ENCODE data around the gene STRIP1.

Gene STRIP1

DNA sequence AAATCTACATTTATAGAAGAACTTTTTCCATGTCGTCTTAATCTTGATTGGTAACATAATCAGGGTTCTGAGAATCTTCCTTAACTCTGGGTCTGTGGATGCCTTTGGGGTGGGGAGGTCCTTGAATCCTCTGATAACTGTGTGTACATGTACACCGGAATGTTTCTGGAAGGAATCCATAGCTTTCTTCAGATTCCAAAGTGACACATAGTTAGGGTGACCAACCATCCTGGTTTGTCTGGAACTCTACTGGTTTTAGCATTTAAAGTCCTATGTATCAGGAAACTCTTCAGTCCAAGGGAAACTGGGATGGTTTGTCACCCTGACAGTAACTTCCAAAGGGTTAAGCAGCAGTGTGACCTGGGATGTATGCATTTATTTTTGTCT lies 16.8 kb downstream of the STRIP1 start:
- Histone ChIP-seq H3K4me3 (ENCODE audit: low read length, poor library complexity, severe bottlenecking) (no peak overlapping the region), H2AFZ (ENCODE audit: low read length) (no peak overlapping the region), H3K79me2 (ENCODE audit: insufficient read depth, low read length) (no peaks in the 10 kb centered on the region), H3K4me1 (ENCODE audit: insufficient read depth, low read length, poor library complexity, severe bottlenecking) (no peaks in the 10 kb centered on the region), H3K4me2 (ENCODE audit: low read depth, low read length, poor library complexity, severe bottlenecking) (no peak overlapping the region), H3F3A (ENCODE audit: low read depth) (no peaks in the 10 kb centered on the region), H3K9me3 (ENCODE audit: insufficient read depth, low read depth, low read length) (no peaks in the 10 kb centered on the region), H3K36me3 (ENCODE audit: insufficient read depth, low read length) (peaks cover 98% of the 10 kb centered on the region; the same call in 1 of the 2 replicates), H3K9me2 (replicated peaks; ENCODE audit: low read depth, low read length) (no peaks in the 10 kb centered on the region), H3K27me3 (ENCODE audit: insufficient read depth, low read length, poor library complexity, severe bottlenecking) (no peaks in the 10 kb centered on the region), H3K9ac (ENCODE audit: low read depth, low read length, poor library complexity, severe bottlenecking) (no peak overlapping the region), H4K20me1 (ENCODE audit: insufficient read depth, low read length, poor library complexity, severe bottlenecking) (peaks cover 6% of the 10 kb centered on the region)
- TF ChIP-seq EZH2phosphoT487 (IDR thresholded peaks at IDR 0.05; ENCODE audit: borderline replicate concordance), result no peak

- H3K36me3 ChIP-seq (ENCODE audit: insufficient read depth, low read length), result peaks cover 86% of the 10 kb centered on the region; the same call in 1 of the 2 replicates
These were observed 19.4 kb downstream of the STRIP1 start for GRCh38 chr1:110053552-110054428.

DNA sequence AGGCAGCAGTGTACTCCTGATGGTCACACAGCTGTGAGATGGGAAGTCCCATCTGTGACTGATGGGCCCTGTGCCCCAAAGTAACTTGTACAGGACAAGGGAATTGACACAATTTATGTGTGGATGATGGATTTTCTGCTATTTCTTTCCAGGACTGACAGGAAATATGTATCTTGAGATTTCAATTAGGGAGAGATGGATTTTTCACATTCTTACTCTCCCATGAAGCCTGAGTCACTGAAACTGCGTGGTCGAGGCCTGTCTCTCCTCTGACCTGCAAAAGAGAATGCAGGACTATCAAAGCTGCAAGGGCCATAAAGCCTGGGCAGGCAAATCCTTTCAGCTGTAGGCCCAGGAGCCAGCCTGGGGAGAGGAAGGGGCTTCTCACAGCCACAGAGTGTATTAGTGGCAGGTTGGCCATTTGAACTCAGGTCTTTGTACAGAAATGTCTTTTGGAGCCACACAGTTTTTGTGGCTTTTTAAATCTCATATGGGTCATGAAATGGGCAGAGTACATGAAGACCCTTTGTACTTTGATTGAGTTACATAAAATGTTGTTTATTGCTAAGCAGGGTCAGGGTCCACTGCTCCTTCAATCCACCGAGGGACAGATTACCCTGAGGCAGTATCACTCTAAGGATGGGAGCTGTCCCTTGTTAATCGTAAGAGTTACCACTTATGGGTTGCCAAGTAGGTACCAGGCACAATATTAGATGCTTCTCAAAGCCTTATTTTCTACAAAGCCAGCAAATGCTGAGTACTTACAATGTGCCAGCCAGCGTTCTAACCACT lies 21.3 kb downstream of the STRIP1 start:
- Histone ChIP-seq H3K36me3 (ENCODE audit: insufficient read depth, low read length) (peaks cover 67% of the 10 kb centered on the region; the same call in 1 of the 2 replicates), H3K9me3 (ENCODE audit: insufficient read depth, low read depth, low read length) (no peaks in the 10 kb centered on the region), H4K20me1 (ENCODE audit: insufficient read depth, low read length, poor library complexity, severe bottlenecking) (peaks cover 6% of the 10 kb centered on the region)

More at GRCh38 chr1:110053552-110054428, 19.4 kb downstream of the STRIP1 start:
- H3K79me2 ChIP-seq (ENCODE audit: insufficient read depth, low read length), result no peaks in the 10 kb centered on the region
- H3K4me3 ChIP-seq (ENCODE audit: low read length, poor library complexity, severe bottlenecking), result no peak overlapping the region
- no peaks in the 10 kb centered on the region for H3K27me3 ChIP-seq (ENCODE audit: insufficient read depth, low read length, poor library complexity, severe bottlenecking)
- no peaks in the 10 kb centered on the region for H3F3A ChIP-seq (ENCODE audit: low read depth)
- H3K4me2 ChIP-seq (ENCODE audit: low read depth, low read length, poor library complexity, severe bottlenecking), result no peak overlapping the region
- no peaks in the 10 kb centered on the region for H3K9me3 ChIP-seq (ENCODE audit: insufficient read depth, low read depth, low read length)
- H4K20me1 ChIP-seq (ENCODE audit: insufficient read depth, low read length, poor library complexity, severe bottlenecking), result peaks cover 6% of the 10 kb centered on the region
- no peaks in the 10 kb centered on the region for H3K4me1 ChIP-seq (ENCODE audit: insufficient read depth, low read length, poor library complexity, severe bottlenecking)
- TF ChIP-seq EZH2phosphoT487 (IDR thresholded peaks at IDR 0.05; ENCODE audit: borderline replicate concordance) (no peak), CTCF (conservative IDR thresholded peaks at IDR 0.05; ENCODE audit: low read length) (peak; percentile 96)
- H3K9ac ChIP-seq (ENCODE audit: low read depth, low read length, poor library complexity, severe bottlenecking), result no peak overlapping the region
- H2AFZ ChIP-seq (ENCODE audit: low read length), result no peak overlapping the region
- H3K9me2 ChIP-seq (replicated peaks; ENCODE audit: low read depth, low read length), result no peaks in the 10 kb centered on the region

More for the DNA sequence above, 21.3 kb downstream of the STRIP1 start:
- Histone ChIP-seq H3K27me3 (ENCODE audit: insufficient read depth, low read length, poor library complexity, severe bottlenecking) (no peaks in the 10 kb centered on the region), H3F3A (ENCODE audit: low read depth) (no peaks in the 10 kb centered on the region), H3K4me3 (ENCODE audit: low read length, poor library complexity, severe bottlenecking) (no peak overlapping the region), H3K9ac (ENCODE audit: low read depth, low read length, poor library complexity, severe bottlenecking) (no peak overlapping the region), H3K79me2 (ENCODE audit: insufficient read depth, low read length) (no peaks in the 10 kb centered on the region), H3K4me1 (ENCODE audit: insufficient read depth, low read length, poor library complexity, severe bottlenecking) (no peaks in the 10 kb centered on the region), H3K9me2 (replicated peaks; ENCODE audit: low read depth, low read length) (no peaks in the 10 kb centered on the region), H3K4me2 (ENCODE audit: low read depth, low read length, poor library complexity, severe bottlenecking) (no peak overlapping the region), H2AFZ (ENCODE audit: low read length) (no peak overlapping the region)
- TF ChIP-seq EZH2phosphoT487 (IDR thresholded peaks at IDR 0.05; ENCODE audit: borderline replicate concordance) (no peak), CTCF (conservative IDR thresholded peaks at IDR 0.05; ENCODE audit: low read length) (no peak)
